ENCODE results near the gene NRBP1. TPM values are rescaled to one million over a fixed set of nuclear protein-coding genes. Genes with fewer than 3 reads are reported as not detected.
A peak's percentile ranks its signal among the peaks of the same experiment; 100 is the strongest.

The NRBP1 gene
- total and polyA plus RNA-seq, 4 donors, result 34.3 to 56.9 (median 46.0) TPM

DNA sequence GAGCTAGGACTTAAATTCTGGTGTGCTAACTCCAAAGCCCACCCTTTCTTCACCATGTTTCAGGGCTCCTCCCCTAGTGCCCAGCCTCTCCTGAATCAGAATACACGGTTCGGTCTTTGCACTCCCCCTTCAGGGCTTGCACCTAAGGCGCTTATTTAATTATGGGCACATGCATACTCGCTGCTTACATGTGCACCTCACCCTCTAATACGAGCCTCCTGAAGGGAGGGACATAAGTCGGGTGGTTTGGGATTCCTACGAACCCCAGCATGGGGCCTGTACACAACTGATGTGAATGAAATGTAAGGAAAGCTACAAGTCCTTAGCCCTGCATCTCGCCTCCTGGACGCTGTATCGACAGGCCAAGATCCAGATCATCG, 60.7 kb downstream of the NRBP1 start:
- 13% methylated on average over 11 of the region's 11 CpGs for WGBS
- TF ChIP-seq, protein P1, sequence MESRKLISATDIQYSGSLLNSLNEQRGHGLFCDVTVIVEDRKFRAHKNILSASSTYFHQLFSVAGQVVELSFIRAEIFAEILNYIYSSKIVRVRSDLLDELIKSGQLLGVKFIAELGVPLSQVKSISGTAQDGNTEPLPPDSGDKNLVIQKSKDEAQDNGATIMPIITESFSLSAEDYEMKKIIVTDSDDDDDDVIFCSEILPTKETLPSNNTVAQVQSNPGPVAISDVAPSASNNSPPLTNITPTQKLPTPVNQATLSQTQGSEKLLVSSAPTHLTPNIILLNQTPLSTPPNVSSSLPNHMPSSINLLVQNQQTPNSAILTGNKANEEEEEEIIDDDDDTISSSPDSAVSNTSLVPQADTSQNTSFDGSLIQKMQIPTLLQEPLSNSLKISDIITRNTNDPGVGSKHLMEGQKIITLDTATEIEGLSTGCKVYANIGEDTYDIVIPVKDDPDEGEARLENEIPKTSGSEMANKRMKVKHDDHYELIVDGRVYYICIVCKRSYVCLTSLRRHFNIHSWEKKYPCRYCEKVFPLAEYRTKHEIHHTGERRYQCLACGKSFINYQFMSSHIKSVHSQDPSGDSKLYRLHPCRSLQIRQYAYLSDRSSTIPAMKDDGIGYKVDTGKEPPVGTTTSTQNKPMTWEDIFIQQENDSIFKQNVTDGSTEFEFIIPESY (IDR thresholded peaks at IDR 0.05), result no peak
- TF ChIP-seq, protein P2, sequence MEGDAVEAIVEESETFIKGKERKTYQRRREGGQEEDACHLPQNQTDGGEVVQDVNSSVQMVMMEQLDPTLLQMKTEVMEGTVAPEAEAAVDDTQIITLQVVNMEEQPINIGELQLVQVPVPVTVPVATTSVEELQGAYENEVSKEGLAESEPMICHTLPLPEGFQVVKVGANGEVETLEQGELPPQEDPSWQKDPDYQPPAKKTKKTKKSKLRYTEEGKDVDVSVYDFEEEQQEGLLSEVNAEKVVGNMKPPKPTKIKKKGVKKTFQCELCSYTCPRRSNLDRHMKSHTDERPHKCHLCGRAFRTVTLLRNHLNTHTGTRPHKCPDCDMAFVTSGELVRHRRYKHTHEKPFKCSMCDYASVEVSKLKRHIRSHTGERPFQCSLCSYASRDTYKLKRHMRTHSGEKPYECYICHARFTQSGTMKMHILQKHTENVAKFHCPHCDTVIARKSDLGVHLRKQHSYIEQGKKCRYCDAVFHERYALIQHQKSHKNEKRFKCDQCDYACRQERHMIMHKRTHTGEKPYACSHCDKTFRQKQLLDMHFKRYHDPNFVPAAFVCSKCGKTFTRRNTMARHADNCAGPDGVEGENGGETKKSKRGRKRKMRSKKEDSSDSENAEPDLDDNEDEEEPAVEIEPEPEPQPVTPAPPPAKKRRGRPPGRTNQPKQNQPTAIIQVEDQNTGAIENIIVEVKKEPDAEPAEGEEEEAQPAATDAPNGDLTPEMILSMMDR (IDR thresholded peaks at IDR 0.05; ENCODE audit: low read depth, low read length, missing input control), result no peak
- TF ChIP-seq EGR1 (IDR thresholded peaks at IDR 0.05; ENCODE audit: low read depth in 2 of 2), result no peak
- no peak for TF ChIP-seq FOXA2 (IDR thresholded peaks at IDR 0.05)
- TF ChIP-seq FOXA1 (IDR thresholded peaks at IDR 0.05), result no peak
- no peak for TF ChIP-seq JUND (IDR thresholded peaks at IDR 0.05)
- no peak for TF ChIP-seq GABPA (IDR thresholded peaks at IDR 0.05 in 1 of 2, conservative IDR thresholded peaks at IDR 0.05 in 1 of 2)
- no peak for TF ChIP-seq RXRA (IDR thresholded peaks at IDR 0.05)
- no peak for TF ChIP-seq NR2F2 (IDR thresholded peaks at IDR 0.05)
- no peak for TF ChIP-seq YY1 (IDR thresholded peaks at IDR 0.05)
- no peak for TF ChIP-seq HNF4G (IDR thresholded peaks at IDR 0.05)
- TF ChIP-seq, protein P3, sequence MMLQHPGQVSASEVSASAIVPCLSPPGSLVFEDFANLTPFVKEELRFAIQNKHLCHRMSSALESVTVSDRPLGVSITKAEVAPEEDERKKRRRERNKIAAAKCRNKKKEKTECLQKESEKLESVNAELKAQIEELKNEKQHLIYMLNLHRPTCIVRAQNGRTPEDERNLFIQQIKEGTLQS (IDR thresholded peaks at IDR 0.05), result no peak
- TF ChIP-seq, protein P4, sequence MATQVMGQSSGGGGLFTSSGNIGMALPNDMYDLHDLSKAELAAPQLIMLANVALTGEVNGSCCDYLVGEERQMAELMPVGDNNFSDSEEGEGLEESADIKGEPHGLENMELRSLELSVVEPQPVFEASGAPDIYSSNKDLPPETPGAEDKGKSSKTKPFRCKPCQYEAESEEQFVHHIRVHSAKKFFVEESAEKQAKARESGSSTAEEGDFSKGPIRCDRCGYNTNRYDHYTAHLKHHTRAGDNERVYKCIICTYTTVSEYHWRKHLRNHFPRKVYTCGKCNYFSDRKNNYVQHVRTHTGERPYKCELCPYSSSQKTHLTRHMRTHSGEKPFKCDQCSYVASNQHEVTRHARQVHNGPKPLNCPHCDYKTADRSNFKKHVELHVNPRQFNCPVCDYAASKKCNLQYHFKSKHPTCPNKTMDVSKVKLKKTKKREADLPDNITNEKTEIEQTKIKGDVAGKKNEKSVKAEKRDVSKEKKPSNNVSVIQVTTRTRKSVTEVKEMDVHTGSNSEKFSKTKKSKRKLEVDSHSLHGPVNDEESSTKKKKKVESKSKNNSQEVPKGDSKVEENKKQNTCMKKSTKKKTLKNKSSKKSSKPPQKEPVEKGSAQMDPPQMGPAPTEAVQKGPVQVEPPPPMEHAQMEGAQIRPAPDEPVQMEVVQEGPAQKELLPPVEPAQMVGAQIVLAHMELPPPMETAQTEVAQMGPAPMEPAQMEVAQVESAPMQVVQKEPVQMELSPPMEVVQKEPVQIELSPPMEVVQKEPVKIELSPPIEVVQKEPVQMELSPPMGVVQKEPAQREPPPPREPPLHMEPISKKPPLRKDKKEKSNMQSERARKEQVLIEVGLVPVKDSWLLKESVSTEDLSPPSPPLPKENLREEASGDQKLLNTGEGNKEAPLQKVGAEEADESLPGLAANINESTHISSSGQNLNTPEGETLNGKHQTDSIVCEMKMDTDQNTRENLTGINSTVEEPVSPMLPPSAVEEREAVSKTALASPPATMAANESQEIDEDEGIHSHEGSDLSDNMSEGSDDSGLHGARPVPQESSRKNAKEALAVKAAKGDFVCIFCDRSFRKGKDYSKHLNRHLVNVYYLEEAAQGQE (IDR thresholded peaks at IDR 0.05), result no peak
- TF ChIP-seq, protein P5, sequence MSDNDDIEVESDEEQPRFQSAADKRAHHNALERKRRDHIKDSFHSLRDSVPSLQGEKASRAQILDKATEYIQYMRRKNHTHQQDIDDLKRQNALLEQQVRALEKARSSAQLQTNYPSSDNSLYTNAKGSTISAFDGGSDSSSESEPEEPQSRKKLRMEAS (IDR thresholded peaks at IDR 0.05), result no peak
- no peak for TF ChIP-seq RAD21 (IDR thresholded peaks at IDR 0.05)
- TF ChIP-seq TAF1 (conservative IDR thresholded peaks at IDR 0.05), result no peak
- no peak for TF ChIP-seq HNF4A (conservative IDR thresholded peaks at IDR 0.05)
- TF ChIP-seq SP1 (IDR thresholded peaks at IDR 0.05), result no peak
- Histone ChIP-seq H3K27ac (ENCODE audit: low read depth in 1 of 2, low read length in 2 of 2) (peak overlapping the region; percentile 47 to 68), H3K9ac (ENCODE audit: low read depth in 1 of 2, low read length in 2 of 2) (peak overlapping the region; percentile 12 to 23), H3K9me3 (ENCODE audit: control insufficient read depth in 4 of 4, low read length in 3 of 4) (no peaks in the 10 kb centered on the region), H3K36me3 (ENCODE audit: control insufficient read depth in 4 of 4, insufficient read depth in 3 of 4, low read depth in 1 of 4, low read length in 3 of 4) (peaks cover 7 to 20% (median 12%) of the 10 kb centered on the region in 4 donors), H3K27me3 (ENCODE audit: control insufficient read depth in 4 of 4, insufficient read depth in 4 of 4, low read length in 3 of 4) (no peaks in the 10 kb centered on the region), H3K4me1 (ENCODE audit: control insufficient read depth in 4 of 4, insufficient read depth in 4 of 4, low read length in 3 of 4) (peaks cover 2 to 24% (median 14%) of the 10 kb centered on the region in 4 donors), H3K4me3 (ENCODE audit: low read depth in 1 of 3, low read length in 3 of 3) (peak overlapping the region; percentile 44 to 80 (median 68))
- no peak for DNase-seq (ENCODE audit: low spot score)

All from liver (tissue), 9 donors.